Breast epithelium (tissue), 4 donors: ENCODE data around the gene RDH11. TPM values are rescaled to one million over a fixed set of nuclear protein-coding genes. Genes with fewer than 3 reads are reported as not detected.
"Not testable (repeated sequence)": the region's sequence is repeated elsewhere in the genome, so short reads cannot be mapped to it uniquely, and the experiment has no call there.

Experiments used
- DNase-seq, 2 donors: peaks; one replicate each; pipeline ENCODE4 v3.0.0-alpha.2; 2019; ENCODE audit warnings: low spot score in 2 of 2
- H3K27ac ChIP-seq, 2 donors: fragments of 200-600 bp; sonication (generic) in 1 of 2; one replicate each; pipeline ENCODE4 v1.5.1; 2016 to 2019; ENCODE audit warnings: mild to moderate bottlenecking in 1 of 2
- H3K27me3 ChIP-seq, 2 donors: fragments of 200-600 bp; sonication (generic) in 1 of 2; one replicate each; pipeline versions ENCODE4 v1.5.1 to v1.6.0; 2017 to 2019; ENCODE audit warnings: control low read depth in 1 of 2, mild to moderate bottlenecking in 1 of 2
- H3K36me3 ChIP-seq: fragments of 200-600 bp; one replicate; pipeline ENCODE4 v1.5.1; 2019
- H3K4me1 ChIP-seq, 2 donors: fragments of 200-600 bp; sonication (generic); one replicate each; pipeline ENCODE4 v1.5.1; 2016 to 2019; ENCODE audit warnings: control low read depth in 1 of 2
- H3K4me3 ChIP-seq, 3 donors: fragments of 200-600 bp; sonication (generic); 1 replicate in 2 of 3; 2 replicates in 1 of 3; pipeline ENCODE4 v1.5.1; 2016 to 2019; ENCODE audit warnings: mild to moderate bottlenecking in 3 of 3, moderate library complexity in 2 of 3
- H3K9me3 ChIP-seq, 2 donors: fragments of 200-600 bp; sonication (generic) in 1 of 2; one replicate each; pipeline ENCODE4 v1.5.1; 2016 to 2019; ENCODE audit warnings: control low read depth in 1 of 2
- POLR2A ChIP-seq: fragments of 450-650 bp; IDR thresholded peaks from one replicate; pipeline ENCODE4 v1.6.1; 2016; ENCODE audit warnings: antibody characterized with exemption, mild to moderate bottlenecking, moderate library complexity
- POLR2AphosphoS5 ChIP-seq, 3 donors: sonication (generic); formaldehyde crosslinking; IDR thresholded peaks; one replicate each; pipeline ENCODE4 v1.6.1; 2017; ENCODE audit warnings: antibody characterized with exemption in 3 of 3
- intact Hi-C: fragments of 100-400 bp; cut with DNase I; formaldehyde crosslinking; loops from one replicate; pipeline ENCODE4 v1.15.1; 2023; ENCODE audit warnings: low total_unique reads
- total RNA-seq, 3 donors: library from RNA; depleted of rRNA; stranded (reverse); fragments of >200 nt; gene quantifications; one replicate each; pipeline ENCODE4 v1.1.0, GENCODE V29; 2016
- TF ChIP-seq, protein P1 (sequence below), 3 donors: fragments of 450-650 bp; IDR thresholded peaks; one replicate each; pipeline ENCODE4 v1.5.1; 2016 to 2017; ENCODE audit warnings: antibody characterized with exemption in 3 of 3, mild to moderate bottlenecking in 3 of 3, moderate library complexity in 3 of 3

RDH11 gene
- total RNA-seq, 3 donors from 2014 or later: 25.3 to 57.5 (median 42.3) TPM

DNA sequence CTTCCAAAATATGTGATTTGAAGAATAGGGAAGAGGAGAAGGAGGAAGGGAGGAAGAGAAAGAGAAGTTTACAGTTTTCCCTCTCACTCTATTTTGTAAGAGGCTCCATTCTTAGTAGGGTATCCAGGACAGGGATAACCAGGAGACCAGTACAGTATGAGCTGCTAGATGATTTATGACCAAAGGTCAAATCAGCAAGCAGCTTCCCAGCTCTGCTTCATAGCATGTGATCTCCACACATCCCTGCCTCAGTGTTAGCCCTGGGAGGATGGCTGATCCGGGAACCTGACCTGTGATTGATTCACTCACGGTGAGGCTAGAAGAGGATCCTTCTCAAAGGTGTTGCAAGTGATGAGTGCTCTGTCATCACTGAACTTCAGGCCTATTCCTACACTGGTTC lies 22.7 kb upstream of the RDH11 start:
- intact Hi-C loops: no loop called here
- H3K27me3 ChIP-seq: no peaks in the 10 kb centered on the region
- no peak overlapping the region for H3K27ac ChIP-seq
- no peaks in the 10 kb centered on the region for H3K4me1 ChIP-seq
- TF ChIP-seq POLR2AphosphoS5 (IDR thresholded peaks at IDR 0.05): no peak
- TF ChIP-seq, protein P1, sequence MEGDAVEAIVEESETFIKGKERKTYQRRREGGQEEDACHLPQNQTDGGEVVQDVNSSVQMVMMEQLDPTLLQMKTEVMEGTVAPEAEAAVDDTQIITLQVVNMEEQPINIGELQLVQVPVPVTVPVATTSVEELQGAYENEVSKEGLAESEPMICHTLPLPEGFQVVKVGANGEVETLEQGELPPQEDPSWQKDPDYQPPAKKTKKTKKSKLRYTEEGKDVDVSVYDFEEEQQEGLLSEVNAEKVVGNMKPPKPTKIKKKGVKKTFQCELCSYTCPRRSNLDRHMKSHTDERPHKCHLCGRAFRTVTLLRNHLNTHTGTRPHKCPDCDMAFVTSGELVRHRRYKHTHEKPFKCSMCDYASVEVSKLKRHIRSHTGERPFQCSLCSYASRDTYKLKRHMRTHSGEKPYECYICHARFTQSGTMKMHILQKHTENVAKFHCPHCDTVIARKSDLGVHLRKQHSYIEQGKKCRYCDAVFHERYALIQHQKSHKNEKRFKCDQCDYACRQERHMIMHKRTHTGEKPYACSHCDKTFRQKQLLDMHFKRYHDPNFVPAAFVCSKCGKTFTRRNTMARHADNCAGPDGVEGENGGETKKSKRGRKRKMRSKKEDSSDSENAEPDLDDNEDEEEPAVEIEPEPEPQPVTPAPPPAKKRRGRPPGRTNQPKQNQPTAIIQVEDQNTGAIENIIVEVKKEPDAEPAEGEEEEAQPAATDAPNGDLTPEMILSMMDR (IDR thresholded peaks at IDR 0.05): no peak
- no peak for TF ChIP-seq POLR2A
- DNase-seq: no peak
- no peaks in the 10 kb centered on the region for H3K9me3 ChIP-seq
- H3K36me3 ChIP-seq: no peaks in the 10 kb centered on the region
- H3K4me3 ChIP-seq: no peak overlapping the region

DNA sequence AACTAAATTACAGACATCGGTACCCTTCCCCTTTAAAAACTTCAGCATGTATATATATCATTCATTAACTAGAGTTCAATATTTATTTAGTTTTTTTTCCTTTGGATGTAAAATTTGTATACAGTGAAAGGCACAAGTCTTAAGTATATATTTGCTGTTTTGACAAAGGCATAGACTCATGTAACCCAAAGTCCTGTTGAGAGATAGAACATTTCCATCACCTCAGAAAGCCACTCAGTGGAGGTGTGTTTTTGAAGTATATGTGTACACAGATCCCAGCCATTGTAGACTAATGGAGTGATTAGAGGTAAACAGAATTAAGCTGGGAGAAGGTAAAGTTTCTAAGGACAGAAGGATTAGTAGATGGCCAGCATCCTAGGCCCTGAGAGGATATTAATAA lies 21.5 kb upstream of the RDH11 start:
- Histone ChIP-seq H3K27ac (no peak overlapping the region), H3K27me3 (no peaks in the 10 kb centered on the region), H3K4me3 (no peak overlapping the region), H3K36me3 (no peaks in the 10 kb centered on the region), H3K9me3 (no peaks in the 10 kb centered on the region), H3K4me1 (no peaks in the 10 kb centered on the region)
- DNase-seq: no peak
- intact Hi-C loops: no loop called here
- TF ChIP-seq POLR2AphosphoS5 (IDR thresholded peaks at IDR 0.05) (no peak), POLR2A (no peak)
- TF ChIP-seq, protein P1 (IDR thresholded peaks at IDR 0.05): no peak

DNA sequence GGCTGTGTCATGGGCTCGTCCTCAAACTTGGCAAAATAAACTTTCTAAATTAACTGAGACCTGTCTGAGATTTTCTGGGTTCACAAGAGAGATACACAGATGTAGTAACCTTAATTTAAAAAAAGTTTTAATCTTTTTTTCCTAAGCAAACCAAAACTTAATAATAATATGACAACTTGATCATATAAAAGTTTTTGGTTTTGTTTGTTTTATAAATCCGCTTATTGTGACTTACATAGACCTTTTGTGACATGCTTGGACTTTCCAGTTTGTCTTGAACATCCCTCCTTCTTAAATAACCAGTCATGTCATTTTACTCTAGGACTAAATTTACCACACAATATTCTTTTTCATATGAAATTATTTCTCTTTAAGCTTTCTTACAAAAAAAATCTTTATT lies 14.6 kb upstream of the RDH11 start:
- no peak overlapping the region for H3K4me3 ChIP-seq
- H3K9me3 ChIP-seq: no peaks in the 10 kb centered on the region
- H3K27me3 ChIP-seq: no peaks in the 10 kb centered on the region
- no peaks in the 10 kb centered on the region for H3K36me3 ChIP-seq
- H3K4me1 ChIP-seq: no peaks in the 10 kb centered on the region
- TF ChIP-seq, protein P1 (IDR thresholded peaks at IDR 0.05): no peak
- TF ChIP-seq POLR2A: no peak
- TF ChIP-seq POLR2AphosphoS5 (IDR thresholded peaks at IDR 0.05): no peak
- H3K27ac ChIP-seq: no peak overlapping the region
- intact Hi-C loops: no loop called here
- no peak for DNase-seq

DNA sequence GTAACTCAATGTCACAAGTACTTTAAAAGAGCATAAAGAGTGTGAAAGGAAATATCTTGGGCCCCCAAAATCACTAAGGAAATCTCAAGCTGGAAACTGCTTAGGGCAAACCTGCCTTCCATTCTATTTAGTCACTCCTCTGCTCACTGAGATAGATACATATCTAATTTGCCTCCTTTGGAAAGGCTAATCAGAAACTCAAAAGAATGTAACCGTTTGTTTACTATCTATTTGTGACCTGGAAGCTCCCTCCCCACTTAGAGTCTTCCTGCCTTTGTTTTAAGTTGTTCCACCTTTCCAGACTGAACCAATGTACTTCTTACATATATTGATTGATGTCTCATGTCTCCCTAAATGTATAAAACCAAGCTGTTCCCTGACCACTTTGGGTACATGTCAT lies 14.2 kb upstream of the RDH11 start:
- H3K9me3 ChIP-seq, H3K36me3 ChIP-seq, intact Hi-C loops, H3K4me1 ChIP-seq, H3K27ac ChIP-seq, H3K27me3 ChIP-seq, H3K4me3 ChIP-seq, DNase-seq: not testable (repeated sequence)

DNA sequence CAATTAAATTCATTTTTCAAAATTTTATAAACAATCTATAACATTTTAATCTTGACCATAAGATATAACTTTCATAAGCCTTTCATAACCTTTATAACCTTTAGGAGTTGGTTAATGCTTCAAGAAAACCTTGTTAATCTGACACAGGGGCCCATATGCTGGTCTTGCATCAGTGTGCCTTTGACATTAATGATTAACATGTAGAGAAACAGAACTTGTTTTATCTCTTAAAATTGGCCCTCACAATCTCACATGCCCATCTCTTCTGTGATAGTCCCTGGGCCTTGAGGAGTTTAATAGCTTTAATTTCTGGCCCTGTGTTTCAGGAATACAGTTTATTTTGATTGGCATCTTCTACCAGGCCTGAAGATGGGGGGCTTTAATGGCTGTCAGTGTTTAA lies 13.8 kb upstream of the RDH11 start:
- H3K9me3 ChIP-seq, H3K4me1 ChIP-seq, H3K27ac ChIP-seq, H3K27me3 ChIP-seq, intact Hi-C loops, DNase-seq, H3K36me3 ChIP-seq, H3K4me3 ChIP-seq: not testable (repeated sequence)

DNA sequence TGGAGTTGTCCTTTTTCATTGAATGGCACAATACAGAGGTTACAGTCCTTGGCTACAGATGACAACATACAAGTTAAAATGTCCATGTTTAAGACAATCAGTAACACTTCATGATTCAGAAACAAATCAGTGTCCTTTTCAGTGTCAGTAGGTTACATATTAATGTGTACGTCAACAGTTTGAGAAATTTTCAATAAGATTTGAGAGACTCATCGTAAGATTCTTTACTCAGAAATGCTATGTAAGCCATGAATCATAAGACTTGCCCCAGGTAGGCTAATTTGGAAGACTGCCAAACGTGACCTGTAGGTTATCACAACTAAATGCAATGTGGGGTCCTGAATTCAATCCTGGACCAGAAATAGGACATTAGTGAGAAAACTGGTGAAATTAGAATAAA lies 9.6 kb upstream of the RDH11 start:
- no peak for TF ChIP-seq POLR2A
- TF ChIP-seq, protein P1 (IDR thresholded peaks at IDR 0.05): no peak
- TF ChIP-seq POLR2AphosphoS5 (IDR thresholded peaks at IDR 0.05): no peak
- H3K4me1 ChIP-seq: no peaks in the 10 kb centered on the region
- no peak overlapping the region for H3K4me3 ChIP-seq
- H3K27ac ChIP-seq: no peak overlapping the region
- no peaks in the 10 kb centered on the region for H3K36me3 ChIP-seq
- H3K9me3 ChIP-seq: no peaks in the 10 kb centered on the region
- intact Hi-C loops: no loop called here
- DNase-seq: no peak
- H3K27me3 ChIP-seq: no peaks in the 10 kb centered on the region
